SK-N-MC (cell line): ENCODE data around the gene HAUS8.

Experiments
- EZH2 ChIP-seq: fragments of 200-600 bp; sonication (generic); IDR thresholded peaks from one replicate; pipeline ENCODE4 v1.6.1; 2017; ENCODE audit warnings: antibody characterized with exemption
- POLR2AphosphoS5 ChIP-seq: IDR thresholded peaks from 2 replicates; pipeline ENCODE4 v1.6.1; 2012; ENCODE audit warnings: mild to moderate bottlenecking, low read depth, low read length, borderline replicate concordance

GRCh38 chr19:17002455-17002854 is 72.8 kb downstream of the HAUS8 start:
- TF ChIP-seq POLR2AphosphoS5 (no peak), EZH2 (no peak)
